ENCODE measurements around the gene EDRF1.
"Not testable (repeated sequence)": the region's sequence is repeated elsewhere in the genome, so short reads cannot be mapped to it uniquely, and the experiment has no call there.

Gene EDRF1

GRCh38 chr10:125708971-125709503 is 10.5 kb upstream of the EDRF1 start:
- no peak for DNase-seq (ENCODE audit: low read depth in 1 of 2, low spot score in 1 of 2)

DNA sequence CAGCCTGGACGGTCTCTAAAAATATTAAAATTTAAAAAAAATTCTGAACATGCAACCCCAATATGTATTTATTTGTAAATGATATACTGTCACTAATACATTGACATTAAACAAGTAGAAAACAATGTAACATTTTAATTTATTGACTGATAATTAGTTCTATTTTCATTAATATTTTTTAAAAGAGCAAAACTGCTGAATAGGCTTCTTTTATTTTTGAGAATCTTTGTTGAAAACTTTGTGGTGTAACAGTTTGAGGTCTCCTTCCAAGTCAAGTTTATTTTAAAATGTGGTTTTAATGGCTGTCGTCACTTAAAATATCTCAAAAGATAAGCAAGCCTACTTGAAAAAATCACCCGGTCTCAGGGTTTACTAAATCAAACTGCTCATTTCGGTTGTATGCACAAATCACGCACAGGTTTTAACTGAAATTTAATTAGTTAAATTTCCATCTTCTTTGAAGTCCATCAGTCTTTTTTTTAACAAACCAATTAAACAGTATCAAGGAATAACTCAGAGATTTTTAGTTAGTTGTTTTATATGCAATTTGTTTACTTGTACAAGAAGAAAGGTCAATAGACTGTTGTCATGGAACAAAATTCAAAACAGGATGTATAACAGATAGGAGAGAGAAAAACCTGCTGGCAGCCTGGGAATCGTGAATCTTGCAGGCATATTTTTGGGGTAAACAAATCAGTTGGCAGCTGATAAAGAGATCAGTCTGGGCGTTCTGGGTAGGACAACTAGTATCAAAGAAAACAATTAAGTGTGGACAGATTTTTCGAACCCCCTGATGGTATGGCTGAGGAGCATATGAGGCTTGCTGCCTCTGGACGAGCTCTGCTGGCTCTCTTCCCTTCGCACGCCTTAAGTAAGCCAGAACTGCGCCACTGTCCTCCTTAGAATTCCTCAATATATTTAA is 9.7 kb upstream of the EDRF1 start:
- no peak for DNase-seq (ENCODE audit: low read depth in 1 of 2, low spot score in 1 of 2)

GRCh38 chr10:125711110-125711750 is 8.3 kb upstream of the EDRF1 start:
- no peak for DNase-seq (ENCODE audit: low read depth in 1 of 2, low spot score in 1 of 2)

GRCh38 chr10:125714728-125715127 is 4.8 kb upstream of the EDRF1 start:
- DNase-seq (ENCODE audit: low read depth in 1 of 2, low spot score in 1 of 2), result not testable (repeated sequence)

- DNase-seq (ENCODE audit: low read depth in 1 of 2, low spot score in 1 of 2), result peak in 1 of 2 donors; percentile 0
These were observed 483 bp downstream of the EDRF1 start for GRCh38 chr10:125720002-125720382.

DNA sequence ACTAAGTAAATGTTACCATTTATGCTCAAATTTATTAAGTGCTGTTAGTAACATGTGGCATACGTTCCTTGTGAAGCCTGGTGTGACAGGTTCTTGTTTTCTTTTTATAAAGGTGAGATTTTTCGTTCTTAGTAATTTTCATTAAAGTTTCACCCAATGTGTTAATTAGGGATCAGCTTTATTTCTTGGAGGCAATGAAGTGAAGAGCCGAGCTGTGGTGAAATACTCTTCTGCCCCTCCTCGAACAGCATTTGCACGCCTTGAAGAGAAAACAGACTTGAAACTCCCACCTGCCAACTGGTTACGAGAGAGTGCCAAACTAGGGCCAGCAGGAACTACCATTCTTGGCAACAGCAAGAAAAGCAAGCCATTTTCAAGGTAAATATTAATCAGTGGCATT is 1.5 kb downstream of the EDRF1 start:
- no peak for DNase-seq (ENCODE audit: low read depth in 1 of 2, low spot score in 1 of 2)

GRCh38 chr10:125722811-125723210 is 3.3 kb downstream of the EDRF1 start:
- DNase-seq (ENCODE audit: low read depth in 1 of 2, low spot score in 1 of 2), result no peak

GRCh38 chr10:125726914-125727313 is 7.4 kb downstream of the EDRF1 start:
- no peak for DNase-seq (ENCODE audit: low read depth in 1 of 2, low spot score in 1 of 2)

GRCh38 chr10:125727436-125727835 is 7.9 kb downstream of the EDRF1 start:
- DNase-seq (ENCODE audit: low read depth in 1 of 2, low spot score in 1 of 2), result no peak

GRCh38 chr10:125734148-125734547 is 14.6 kb downstream of the EDRF1 start:
- DNase-seq (ENCODE audit: low read depth in 1 of 2, low spot score in 1 of 2), result no peak

DNA sequence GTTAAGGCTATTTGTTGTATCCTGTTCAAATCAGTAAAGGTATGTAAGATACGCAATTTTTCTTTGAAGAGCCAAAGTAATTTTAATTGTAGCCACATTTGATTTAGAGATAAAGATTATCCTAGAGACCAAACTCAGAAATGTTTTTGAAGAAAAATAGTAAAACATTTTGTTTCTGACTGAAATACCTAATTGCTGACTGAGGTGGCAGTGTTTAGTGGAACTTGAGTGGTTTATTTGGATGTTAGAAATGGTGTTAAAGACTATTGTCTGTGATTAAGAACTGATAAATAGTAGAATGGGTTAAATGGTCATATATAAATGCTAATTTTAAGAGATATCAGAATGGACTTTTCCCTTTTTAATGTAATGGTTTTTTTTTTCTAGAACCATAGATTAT is 15.3 kb downstream of the EDRF1 start:
- DNase-seq (ENCODE audit: low read depth in 1 of 2, low spot score in 1 of 2), result no peak

- DNase-seq (ENCODE audit: low read depth in 1 of 2, low spot score in 1 of 2), result no peak
These were observed 18.7 kb downstream of the EDRF1 start for GRCh38 chr10:125738206-125738605.

- DNase-seq (ENCODE audit: low read depth in 1 of 2, low spot score in 1 of 2), result no peak
These were observed 20.6 kb downstream of the EDRF1 start for GRCh38 chr10:125739994-125740679.

GRCh38 chr10:125742465-125742864 is 23.0 kb downstream of the EDRF1 start:
- DNase-seq (ENCODE audit: low read depth in 1 of 2, low spot score in 1 of 2), result no peak

GRCh38 chr10:125744909-125745308 is 25.4 kb downstream of the EDRF1 start:
- no peak for DNase-seq (ENCODE audit: low read depth in 1 of 2, low spot score in 1 of 2)

- DNase-seq (ENCODE audit: low read depth in 1 of 2, low spot score in 1 of 2), result no peak
These were observed 27.9 kb downstream of the EDRF1 start for GRCh38 chr10:125747417-125747816.

GRCh38 chr10:125756196-125756595 is 36.7 kb downstream of the EDRF1 start:
- no peak for DNase-seq (ENCODE audit: low read depth in 1 of 2, low spot score in 1 of 2)

DNA sequence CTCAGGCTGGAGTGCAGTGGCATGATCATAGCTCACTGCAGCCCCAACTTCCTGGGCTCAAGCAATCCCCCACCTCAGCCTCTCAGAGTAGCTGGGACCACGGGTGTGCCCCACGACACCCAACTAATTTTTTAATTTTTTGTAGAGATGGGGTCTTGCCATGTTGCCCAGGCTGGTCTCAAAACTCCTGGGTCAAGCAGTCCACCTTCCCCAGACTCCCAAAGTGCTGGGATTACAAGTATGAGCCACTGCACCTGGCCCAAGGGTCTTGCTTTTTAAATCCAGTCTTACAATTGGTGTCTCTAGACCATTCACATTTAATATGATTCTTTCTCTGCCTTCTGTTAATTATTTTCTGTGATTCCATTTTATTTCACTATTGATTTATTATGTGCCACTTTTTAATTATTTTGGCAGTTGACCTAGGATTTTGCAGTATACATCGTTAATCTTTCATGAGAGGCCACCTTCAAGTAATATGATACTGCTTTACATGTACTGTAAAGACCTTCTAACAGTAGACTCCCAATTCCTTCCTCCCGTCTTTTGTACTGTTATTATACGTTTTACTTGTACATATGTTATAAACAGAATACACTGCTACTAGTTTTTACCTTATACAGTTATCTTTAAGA is 37.5 kb downstream of the EDRF1 start:
- no peak for DNase-seq (ENCODE audit: low read depth in 1 of 2, low spot score in 1 of 2)

DNA sequence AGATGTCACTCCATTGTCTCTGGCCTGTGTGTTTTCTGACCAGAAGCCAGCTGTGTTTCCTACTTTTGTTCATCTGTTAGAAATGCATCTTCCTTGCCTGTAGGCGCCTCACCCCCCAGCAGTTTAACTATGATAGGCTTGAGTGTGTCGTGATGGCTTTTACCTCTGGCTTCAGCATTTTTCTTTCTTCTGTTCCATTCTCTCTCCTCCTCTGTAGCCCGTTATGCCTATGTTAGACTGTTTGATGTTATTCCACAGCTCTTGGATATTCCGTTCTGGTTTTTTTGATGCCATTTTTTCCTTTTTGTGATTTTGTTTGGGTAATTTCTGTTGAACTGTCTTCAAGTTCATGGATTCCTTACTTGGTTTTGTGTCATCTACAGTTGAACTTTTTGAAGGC is 38.2 kb downstream of the EDRF1 start:
- DNase-seq (ENCODE audit: low read depth in 1 of 2, low spot score in 1 of 2), result no peak

DNA sequence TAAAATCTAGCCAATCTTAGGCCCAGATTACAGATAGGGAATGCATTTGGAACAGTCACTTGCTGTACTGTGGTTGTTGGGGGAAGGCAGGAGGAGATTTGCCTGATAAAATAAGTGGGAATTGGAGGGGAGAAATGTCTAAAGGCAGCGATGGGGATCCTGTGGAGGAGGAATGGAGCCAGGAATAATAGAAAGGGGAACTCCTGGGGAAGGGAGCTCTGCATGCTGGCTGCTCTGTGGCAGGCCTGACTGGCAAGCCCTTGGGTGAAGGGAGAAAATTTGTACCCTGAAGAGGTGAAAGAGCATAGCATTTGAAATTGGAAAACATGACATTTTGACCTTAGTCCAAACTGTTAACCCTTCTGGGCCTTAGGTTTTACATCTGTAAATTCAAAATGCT is 42.5 kb downstream of the EDRF1 start:
- DNase-seq (ENCODE audit: low read depth in 1 of 2, low spot score in 1 of 2), result no peak
